Stomach (tissue), 19 donors: Measurements from ENCODE around the gene TSPAN10. TPM values are rescaled to one million over a fixed set of nuclear protein-coding genes. Genes with fewer than 3 reads are reported as not detected.

Experiments used
- DNase-seq, 2 donors: peaks; one replicate each; pipeline versions ENCODE4 v3.0.0 to v3.0.0-alpha.2; 2013 to 2019
- H3K27ac ChIP-seq, 5 donors: fragments of 200-600 bp in 4 of 5; sonication (generic) in 4 of 5; one replicate each; pipeline ENCODE4 v1.5.1; 2013 to 2019; ENCODE audit warnings: mild to moderate bottlenecking in 1 of 5, moderate library complexity in 1 of 5
- H3K27me3 ChIP-seq, 3 donors: fragments of 200-600 bp; sonication (generic); one replicate each; pipeline ENCODE4 v1.5.1; 2017 to 2019; ENCODE audit warnings: mixed run types in 1 of 3
- H3K36me3 ChIP-seq, 4 donors: fragments of 200-600 bp; sonication (generic); 1 replicate in 3 of 4; 2 replicates in 1 of 4; pipeline ENCODE4 v1.5.1; 2016 to 2019
- H3K4me1 ChIP-seq, 4 donors: fragments of 200-600 bp; sonication (generic); one replicate each; pipeline ENCODE4 v1.5.1; 2016 to 2019
- H3K4me3 ChIP-seq, 4 donors: fragments of 200-600 bp; sonication (generic) in 3 of 4; one replicate each; pipeline ENCODE4 v1.5.1; 2016 to 2019; ENCODE audit warnings: mild to moderate bottlenecking in 1 of 4
- H3K9me3 ChIP-seq, 4 donors: fragments of 200-600 bp; sonication (generic); one replicate each; pipeline ENCODE4 v1.5.1; 2016 to 2019
- EP300 ChIP-seq: sonication (generic); formaldehyde crosslinking; IDR thresholded peaks from one replicate; pipeline ENCODE4 v1.6.1; 2017; ENCODE audit warnings: antibody characterized with exemption
- POLR2A ChIP-seq, 4 donors: fragments of 450-650 bp; IDR thresholded peaks; one replicate each; pipeline ENCODE4 v1.6.1; 2016; ENCODE audit warnings: antibody characterized with exemption in 4 of 4, control low read depth in 2 of 4, mild to moderate bottlenecking in 1 of 4, moderate library complexity in 1 of 4
- POLR2AphosphoS5 ChIP-seq, 3 donors: sonication (generic); formaldehyde crosslinking; IDR thresholded peaks; one replicate each; pipeline ENCODE4 v1.6.1; 2016; ENCODE audit warnings: antibody characterized with exemption in 3 of 3
- WGBS, 5 donors: extraction: QIAGEN DNeasy Blood & Tissue Kit in 3 of 5; methylation state at CpG; one replicate each; pipeline versions ENCODE4 v1.1.5 to v1.1.7; 2013 to 2018; 5-methylcytosine and 5-hydroxymethylcytosine counted together
- intact Hi-C: fragments of 100-400 bp; cut with DNase I; formaldehyde crosslinking; loops from one replicate; pipeline ENCODE4 v1.15.1; 2023; ENCODE audit warnings: low total_unique reads
- long read RNA-seq, 10 donors: transcript quantifications; one replicate each; lab custom pipeline, GENCODE V29; 2026
- polyA plus RNA-seq, 3 donors: library from polyadenylated mRNA; stranded (reverse); fragments of 200-250 nt; gene quantifications; one replicate each; pipeline ENCODE4 v1.2.3, GENCODE V29; 2013
- total RNA-seq, 5 donors: library from RNA; depleted of rRNA; stranded (reverse); fragments of >200 nt; gene quantifications; one replicate each; pipeline versions ENCODE4 v1.1.0 to v1.2.3, GENCODE V29; 2014 to 2016
- TF ChIP-seq, protein P1 (sequence below), 7 experiments: fragments of 450-650 bp in 4 of 7; fragments of 200-600 bp in 3 of 7; sonication (generic) in 3 of 7; IDR thresholded peaks; one replicate each; pipeline ENCODE4 v1.5.1; 2016 to 2019; ENCODE audit warnings: antibody characterized with exemption in 7 of 7, control low read depth in 2 of 7, mild to moderate bottlenecking in 1 of 7
- donor health status: healthy with polysubstance abuse.
- donor health status: Bipolar disorder and iron deficiency.
- donor health status: healthy.

Gene TSPAN10
- total RNA-seq = not detected
- 1 to 10 TPM; 1.1 to 1.5 (median 1.2) TPM for polyA plus RNA-seq
- long read RNA-seq, donor 1, partial matches to known transcripts = 0 of 1 reads
- long read RNA-seq, donor 1, other reads (novel, unspliced or antisense) = 0 of 1 reads
- long read RNA-seq, donor 2 = 0 reads
- long read RNA-seq, donor 3, partial matches to known transcripts = 10 of 10 reads
- long read RNA-seq, donor 3, other reads (novel, unspliced or antisense) = 0 of 10 reads
- long read RNA-seq, donor 4, partial matches to known transcripts = 0 of 1 reads
- long read RNA-seq, donor 4, other reads (novel, unspliced or antisense) = 0 of 1 reads
- long read RNA-seq, donor 5, partial matches to known transcripts = 0 of 3 reads
- long read RNA-seq, donor 5, other reads (novel, unspliced or antisense) = 0 of 3 reads
- long read RNA-seq, donor 6 = 0 reads
- long read RNA-seq, donor 7 = 0 reads
- long read RNA-seq, donor 8, partial matches to known transcripts = 0 of 1 reads
- long read RNA-seq, donor 8, other reads (novel, unspliced or antisense) = 0 of 1 reads
- long read RNA-seq, donor 9, partial matches to known transcripts = 0 of 2 reads
- long read RNA-seq, donor 9, other reads (novel, unspliced or antisense) = 0 of 2 reads
- long read RNA-seq, donor 10 = 0 reads

DNA sequence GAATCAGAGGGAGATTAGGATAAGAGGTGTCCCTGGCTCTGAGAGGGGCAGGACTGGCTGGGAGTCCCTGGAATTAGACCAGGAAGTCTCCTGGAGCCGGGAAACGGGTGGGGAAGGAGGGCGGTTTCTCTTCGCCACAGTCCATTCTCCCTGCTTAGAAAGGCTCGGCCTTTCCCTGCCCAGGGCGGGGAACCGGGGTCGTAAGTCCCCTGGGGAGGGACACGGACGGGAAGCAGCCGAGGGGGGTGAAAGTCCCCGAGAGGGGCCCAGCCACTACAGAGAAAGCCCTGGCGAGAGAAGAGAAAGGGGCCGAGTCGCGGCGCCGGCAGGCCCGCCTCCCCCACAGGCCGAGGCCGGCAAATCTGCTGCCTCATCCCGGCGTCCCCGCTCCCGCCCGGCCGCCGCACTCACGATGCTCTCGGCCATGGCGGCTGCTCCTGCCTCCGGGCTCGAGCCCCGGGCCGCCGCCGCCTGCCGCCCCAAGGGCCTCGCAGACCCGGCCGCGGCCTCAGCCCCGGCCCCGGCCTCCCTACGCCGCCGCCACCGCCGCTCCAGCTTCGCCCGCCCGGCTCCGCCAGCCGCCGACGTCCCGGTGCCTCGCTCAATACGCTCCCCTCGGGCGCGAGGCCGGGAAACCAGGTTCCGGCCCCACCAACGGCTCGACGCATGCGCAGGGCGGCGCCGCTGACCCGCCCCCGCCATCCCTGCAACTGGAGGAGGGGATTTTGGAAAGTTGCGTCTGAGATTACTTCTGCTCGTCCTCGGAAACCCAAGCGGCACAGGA, at the start of gene TSPAN10, which contains the start of gene NPLOC4:
Gene TSPAN10 (plus strand): TSS at position 692 of the 784 bp plus-strand sequence. CDS start 5,217 bp downstream, outside the sequence.
Gene NPLOC4 (minus strand): TSS at position 608 of the 784 bp plus-strand sequence. CDS start 182 bp downstream, at position 426.
- Histone ChIP-seq H3K4me3 (peak within 1 kb of the TSS; percentile 65 to 97 (median 80)), H3K27me3 (no peaks in the 10 kb centered on the region), H3K36me3 (peaks cover 0 to 3% (median 2%) of the 10 kb centered on the region in 4 donors), H3K4me1 (peaks cover 20 to 44% (median 40%) of the 10 kb centered on the region in 4 donors), H3K27ac (peak within 1 kb of the TSS; percentile 89 to 96 (median 95)), H3K9me3 (no peaks in the 10 kb centered on the region)
- TF ChIP-seq EP300 = no peak
- peak; percentile 86 to 97 (median 94) for TF ChIP-seq POLR2AphosphoS5 (IDR thresholded peaks at IDR 0.05)
- DNase-seq = peak; percentile 92 to 96
- WGBS, 5 donors = 0 to 1% (median 0%) methylated on average over 36 to 77 of the region's 77 CpGs
- intact Hi-C loops = no loop called here

DNA sequence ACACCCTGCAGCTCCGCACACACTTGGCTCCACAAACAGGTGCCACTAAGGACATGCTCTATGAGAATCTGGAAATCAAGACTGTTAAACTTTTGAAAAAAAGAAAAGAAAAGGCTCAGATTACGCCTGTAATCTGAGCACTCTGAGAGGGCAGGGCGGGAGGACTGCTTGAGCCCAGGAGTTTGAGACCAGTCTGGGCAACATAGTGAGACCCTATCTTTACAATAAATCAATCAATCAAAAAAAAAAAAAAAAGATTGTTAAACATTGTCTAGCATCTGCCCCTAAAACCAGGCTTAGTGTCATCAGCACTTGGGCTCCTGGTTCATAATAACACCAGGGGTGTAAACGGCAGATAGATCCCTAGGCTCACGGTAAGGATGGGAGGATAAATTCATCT, 47.4 kb upstream of the TSPAN10 start:
- peaks cover 84 to 100% (median 99%) of the 10 kb centered on the region in 4 donors for H3K36me3 ChIP-seq

DNA sequence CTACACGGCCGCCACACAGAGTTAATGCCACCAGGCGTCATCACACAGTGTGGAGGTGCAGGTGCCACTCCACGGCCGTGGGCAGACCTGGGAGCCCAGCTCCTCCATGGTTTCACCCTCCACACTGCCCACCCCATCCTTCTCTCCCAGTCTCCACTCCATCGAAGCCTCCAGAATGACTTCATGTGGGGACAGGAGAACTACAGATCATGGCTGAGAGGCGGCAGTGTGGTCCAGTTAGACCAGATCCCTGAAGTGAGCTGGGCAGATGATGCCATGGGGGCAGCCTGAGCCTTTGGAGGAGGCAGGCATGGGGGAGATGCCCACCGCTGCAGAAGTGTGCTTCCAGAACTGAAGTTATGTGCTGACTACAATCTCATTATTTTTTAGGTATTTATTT, 46.9 kb upstream of the TSPAN10 start:
- no peak overlapping the region for H3K4me3 ChIP-seq
- H3K9me3 ChIP-seq = no peaks in the 10 kb centered on the region
- H3K27me3 ChIP-seq = no peaks in the 10 kb centered on the region
- H3K4me1 ChIP-seq = no peaks in the 10 kb centered on the region
- WGBS, 5 donors = 89 to 97% (median 94%) methylated on average over 7 to 8 of the region's 8 CpGs
- no peak overlapping the region for H3K27ac ChIP-seq
- no peak for TF ChIP-seq POLR2A (IDR thresholded peaks at IDR 0.05)
- H3K36me3 ChIP-seq = peaks cover 87 to 100% (median 99%) of the 10 kb centered on the region in 4 donors
- intact Hi-C loops = no loop called here
- DNase-seq = no peak

More for the DNA sequence above, 47.4 kb upstream of the TSPAN10 start:
- H3K4me3 ChIP-seq = no peak overlapping the region
- WGBS, 5 donors = 86 to 93% (median 92%) methylated on average over 5 of the region's 5 CpGs
- DNase-seq = no peak
- TF ChIP-seq, protein P1, sequence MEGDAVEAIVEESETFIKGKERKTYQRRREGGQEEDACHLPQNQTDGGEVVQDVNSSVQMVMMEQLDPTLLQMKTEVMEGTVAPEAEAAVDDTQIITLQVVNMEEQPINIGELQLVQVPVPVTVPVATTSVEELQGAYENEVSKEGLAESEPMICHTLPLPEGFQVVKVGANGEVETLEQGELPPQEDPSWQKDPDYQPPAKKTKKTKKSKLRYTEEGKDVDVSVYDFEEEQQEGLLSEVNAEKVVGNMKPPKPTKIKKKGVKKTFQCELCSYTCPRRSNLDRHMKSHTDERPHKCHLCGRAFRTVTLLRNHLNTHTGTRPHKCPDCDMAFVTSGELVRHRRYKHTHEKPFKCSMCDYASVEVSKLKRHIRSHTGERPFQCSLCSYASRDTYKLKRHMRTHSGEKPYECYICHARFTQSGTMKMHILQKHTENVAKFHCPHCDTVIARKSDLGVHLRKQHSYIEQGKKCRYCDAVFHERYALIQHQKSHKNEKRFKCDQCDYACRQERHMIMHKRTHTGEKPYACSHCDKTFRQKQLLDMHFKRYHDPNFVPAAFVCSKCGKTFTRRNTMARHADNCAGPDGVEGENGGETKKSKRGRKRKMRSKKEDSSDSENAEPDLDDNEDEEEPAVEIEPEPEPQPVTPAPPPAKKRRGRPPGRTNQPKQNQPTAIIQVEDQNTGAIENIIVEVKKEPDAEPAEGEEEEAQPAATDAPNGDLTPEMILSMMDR (IDR thresholded peaks at IDR 0.05) = no peak
- TF ChIP-seq POLR2A (IDR thresholded peaks at IDR 0.05) (no peak), POLR2AphosphoS5 (IDR thresholded peaks at IDR 0.05) (no peak), EP300 (no peak)
- no peak overlapping the region for H3K27ac ChIP-seq
- H3K27me3 ChIP-seq = no peaks in the 10 kb centered on the region
- intact Hi-C loops = no loop called here
- H3K4me1 ChIP-seq = no peaks in the 10 kb centered on the region
- no peaks in the 10 kb centered on the region for H3K9me3 ChIP-seq

DNA sequence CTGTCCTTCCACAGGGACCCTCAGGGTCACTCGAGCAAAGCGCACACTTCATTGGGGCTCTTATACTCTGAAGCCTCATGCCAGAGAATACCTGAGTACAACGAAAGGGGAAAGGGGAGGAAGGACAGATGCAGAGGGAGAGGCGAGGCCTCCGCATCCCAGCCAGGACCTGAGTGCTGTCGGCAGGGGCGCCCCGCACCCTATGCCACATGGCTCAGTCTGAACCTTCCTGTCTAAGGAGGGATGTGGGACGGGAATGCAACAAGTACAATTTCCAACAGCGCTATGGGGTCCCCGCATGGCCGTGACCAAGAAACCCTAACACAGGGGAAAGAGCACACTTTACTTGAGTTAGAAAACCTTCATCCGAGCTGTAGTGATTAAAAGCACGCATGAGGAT, 45.0 kb upstream of the TSPAN10 start:
- intact Hi-C loops = no loop called here
- WGBS, 5 donors = 91 to 95% (median 92%) methylated on average over 14 of the region's 14 CpGs
- Histone ChIP-seq H3K27ac (no peak overlapping the region), H3K4me3 (no peak overlapping the region), H3K27me3 (no peaks in the 10 kb centered on the region), H3K4me1 (no peaks in the 10 kb centered on the region), H3K9me3 (no peaks in the 10 kb centered on the region), H3K36me3 (peaks cover 91 to 100% (median 99%) of the 10 kb centered on the region in 4 donors)
- TF ChIP-seq POLR2A (IDR thresholded peaks at IDR 0.05) (no peak), POLR2AphosphoS5 (IDR thresholded peaks at IDR 0.05) (no peak), EP300 (no peak)
- TF ChIP-seq, protein P1 (IDR thresholded peaks at IDR 0.05) = no peak
- no peak for DNase-seq
